Measurements from ENCODE around the gene SOX9. TPM values are rescaled to one million over a fixed set of nuclear protein-coding genes. Genes with fewer than 3 reads are reported as not detected.
A peak's percentile ranks its signal among the peaks of the same experiment; 100 is the strongest.

Gene SOX9
- total RNA-seq, 3 donors from 2014 or later = 17.2 to 46.0 (median 39.8) TPM

DNA sequence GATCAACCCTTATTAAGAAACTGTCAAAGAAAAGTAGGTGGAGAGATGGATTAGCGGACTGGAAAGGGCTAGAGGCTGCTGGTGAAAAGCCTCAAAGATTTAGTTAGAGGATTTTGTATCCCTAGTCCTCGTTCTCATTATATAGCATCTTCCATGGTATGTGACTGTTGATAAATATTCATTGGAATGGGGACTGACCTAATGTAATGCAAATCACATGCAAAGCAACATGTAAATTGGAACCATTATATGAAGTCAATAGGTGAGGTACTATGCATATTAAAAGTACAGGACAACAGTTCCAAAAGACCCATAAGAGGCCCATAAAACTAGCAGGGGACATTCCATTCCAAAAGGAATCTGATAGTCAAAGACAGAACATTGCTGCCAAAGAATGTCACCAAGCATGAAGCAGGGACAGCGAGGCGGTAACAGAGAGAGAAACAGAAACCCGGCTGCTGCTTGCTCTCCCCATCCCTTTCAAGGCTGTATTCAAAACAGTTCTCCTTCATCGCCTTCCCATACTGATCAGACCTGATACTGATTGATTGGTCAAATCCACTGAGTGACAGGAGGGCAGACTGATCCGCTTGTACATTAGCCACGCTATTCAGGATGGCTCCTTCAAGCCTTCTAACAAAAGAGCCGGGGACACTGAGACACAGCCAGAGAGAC lies 44.5 kb downstream of the SOX9 start:
- intact Hi-C loops (cut with DNase I, micrococcal nuclease) = no loop called here
- no peak for DNase-seq
- Histone ChIP-seq H3K36me3 (ENCODE audit: low read depth) (no peaks in the 10 kb centered on the region), H3K9me3 (no peaks in the 10 kb centered on the region), H3K4me3 (no peak overlapping the region), H3K4me1 (ENCODE audit: low read depth) (no peaks in the 10 kb centered on the region)
- no peak for ATAC-seq
- TF ChIP-seq, protein P1, sequence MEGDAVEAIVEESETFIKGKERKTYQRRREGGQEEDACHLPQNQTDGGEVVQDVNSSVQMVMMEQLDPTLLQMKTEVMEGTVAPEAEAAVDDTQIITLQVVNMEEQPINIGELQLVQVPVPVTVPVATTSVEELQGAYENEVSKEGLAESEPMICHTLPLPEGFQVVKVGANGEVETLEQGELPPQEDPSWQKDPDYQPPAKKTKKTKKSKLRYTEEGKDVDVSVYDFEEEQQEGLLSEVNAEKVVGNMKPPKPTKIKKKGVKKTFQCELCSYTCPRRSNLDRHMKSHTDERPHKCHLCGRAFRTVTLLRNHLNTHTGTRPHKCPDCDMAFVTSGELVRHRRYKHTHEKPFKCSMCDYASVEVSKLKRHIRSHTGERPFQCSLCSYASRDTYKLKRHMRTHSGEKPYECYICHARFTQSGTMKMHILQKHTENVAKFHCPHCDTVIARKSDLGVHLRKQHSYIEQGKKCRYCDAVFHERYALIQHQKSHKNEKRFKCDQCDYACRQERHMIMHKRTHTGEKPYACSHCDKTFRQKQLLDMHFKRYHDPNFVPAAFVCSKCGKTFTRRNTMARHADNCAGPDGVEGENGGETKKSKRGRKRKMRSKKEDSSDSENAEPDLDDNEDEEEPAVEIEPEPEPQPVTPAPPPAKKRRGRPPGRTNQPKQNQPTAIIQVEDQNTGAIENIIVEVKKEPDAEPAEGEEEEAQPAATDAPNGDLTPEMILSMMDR (IDR thresholded peaks at IDR 0.05) = no peak

DNA sequence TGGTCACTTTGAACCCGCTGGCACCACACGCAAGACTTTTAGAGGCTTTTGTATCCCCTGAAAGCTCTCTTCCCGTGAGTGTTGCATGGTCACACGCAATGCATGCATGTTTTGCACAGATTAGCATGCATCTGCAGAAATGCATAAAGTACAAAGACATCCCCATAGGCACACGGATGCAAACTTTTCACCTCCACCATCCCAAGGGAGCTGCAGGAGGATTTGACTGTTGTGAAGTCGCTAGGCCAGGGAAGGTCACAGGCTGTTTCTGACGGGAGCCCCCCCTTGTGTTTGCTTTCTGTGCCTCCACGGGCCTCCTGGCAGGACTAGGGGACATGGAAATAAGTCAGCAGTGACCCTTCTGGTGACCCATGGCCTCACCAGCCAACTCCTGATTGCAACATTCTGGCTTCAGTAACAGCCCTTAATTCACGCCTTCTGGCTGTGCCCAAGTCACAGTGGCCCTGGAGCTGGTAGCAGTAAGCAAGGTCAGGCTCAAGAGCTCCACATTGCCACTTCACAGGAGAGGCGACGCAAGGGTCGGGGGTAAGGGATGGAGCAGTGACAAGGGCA lies 45.1 kb downstream of the SOX9 start:
- DNase-seq = no peak
- no peak overlapping the region for H3K4me3 ChIP-seq
- H3K4me1 ChIP-seq (ENCODE audit: low read depth) = no peaks in the 10 kb centered on the region
- no peaks in the 10 kb centered on the region for H3K36me3 ChIP-seq (ENCODE audit: low read depth)
- ATAC-seq = no peak
- TF ChIP-seq, protein P1 (IDR thresholded peaks at IDR 0.05) = no peak
- no peaks in the 10 kb centered on the region for H3K9me3 ChIP-seq
- intact Hi-C loops (cut with DNase I, micrococcal nuclease) = no loop called here

DNA sequence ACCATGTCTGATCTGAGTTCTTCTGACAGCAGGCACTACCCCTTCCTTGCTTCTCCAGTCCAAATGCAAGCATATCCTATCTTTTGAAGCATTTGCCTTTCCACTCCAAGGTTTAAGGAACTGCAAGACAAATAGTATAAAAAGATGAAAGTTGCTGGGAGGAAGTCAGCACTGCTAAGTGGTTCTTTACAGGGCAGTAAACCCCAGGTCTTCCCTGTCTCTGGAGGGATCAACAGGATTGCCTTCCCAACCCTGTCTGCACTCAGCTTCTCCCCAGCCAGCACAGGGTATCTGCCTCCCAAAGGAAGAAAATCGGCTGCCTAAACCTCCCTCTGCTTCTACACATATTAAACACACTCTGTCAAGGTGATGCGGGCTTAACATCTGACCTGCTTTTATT lies 46.8 kb downstream of the SOX9 start:
- Histone ChIP-seq H3K9me3 (no peaks in the 10 kb centered on the region), H3K4me1 (ENCODE audit: low read depth) (peaks cover 5% of the 10 kb centered on the region), H3K36me3 (ENCODE audit: low read depth) (no peaks in the 10 kb centered on the region), H3K4me3 (no peak overlapping the region)
- peak; percentile 51 for ATAC-seq
- intact Hi-C loops (cut with DNase I, micrococcal nuclease) = no loop called here
- no peak for DNase-seq
- TF ChIP-seq, protein P1 (IDR thresholded peaks at IDR 0.05) = no peak

DNA sequence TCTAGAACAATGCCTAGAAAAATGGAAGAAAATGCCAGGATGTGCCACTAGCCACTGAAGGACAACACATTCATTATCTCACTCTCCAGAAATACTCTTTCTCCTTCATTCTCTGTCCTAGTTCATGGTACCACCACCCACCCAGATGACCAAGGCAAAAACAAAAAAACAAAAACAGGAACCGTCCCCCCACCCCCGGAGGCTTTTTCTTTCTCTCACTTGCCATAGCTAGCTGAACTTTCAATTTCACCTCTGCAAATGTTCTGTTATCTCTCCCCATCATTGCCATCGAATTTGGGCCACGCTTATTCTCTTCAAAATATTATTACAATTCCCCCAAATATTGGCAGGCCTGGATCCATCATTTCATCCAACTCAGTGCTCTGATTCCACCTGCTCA lies 49.0 kb downstream of the SOX9 start:
- Histone ChIP-seq H3K9me3 (no peaks in the 10 kb centered on the region), H3K36me3 (ENCODE audit: low read depth) (no peaks in the 10 kb centered on the region), H3K4me1 (ENCODE audit: low read depth) (peaks cover 5% of the 10 kb centered on the region), H3K4me3 (no peak overlapping the region)
- intact Hi-C loops (cut with DNase I, micrococcal nuclease) = no loop called here
- no peak for ATAC-seq
- no peak for DNase-seq
- TF ChIP-seq, protein P1 (IDR thresholded peaks at IDR 0.05) = no peak

DNA sequence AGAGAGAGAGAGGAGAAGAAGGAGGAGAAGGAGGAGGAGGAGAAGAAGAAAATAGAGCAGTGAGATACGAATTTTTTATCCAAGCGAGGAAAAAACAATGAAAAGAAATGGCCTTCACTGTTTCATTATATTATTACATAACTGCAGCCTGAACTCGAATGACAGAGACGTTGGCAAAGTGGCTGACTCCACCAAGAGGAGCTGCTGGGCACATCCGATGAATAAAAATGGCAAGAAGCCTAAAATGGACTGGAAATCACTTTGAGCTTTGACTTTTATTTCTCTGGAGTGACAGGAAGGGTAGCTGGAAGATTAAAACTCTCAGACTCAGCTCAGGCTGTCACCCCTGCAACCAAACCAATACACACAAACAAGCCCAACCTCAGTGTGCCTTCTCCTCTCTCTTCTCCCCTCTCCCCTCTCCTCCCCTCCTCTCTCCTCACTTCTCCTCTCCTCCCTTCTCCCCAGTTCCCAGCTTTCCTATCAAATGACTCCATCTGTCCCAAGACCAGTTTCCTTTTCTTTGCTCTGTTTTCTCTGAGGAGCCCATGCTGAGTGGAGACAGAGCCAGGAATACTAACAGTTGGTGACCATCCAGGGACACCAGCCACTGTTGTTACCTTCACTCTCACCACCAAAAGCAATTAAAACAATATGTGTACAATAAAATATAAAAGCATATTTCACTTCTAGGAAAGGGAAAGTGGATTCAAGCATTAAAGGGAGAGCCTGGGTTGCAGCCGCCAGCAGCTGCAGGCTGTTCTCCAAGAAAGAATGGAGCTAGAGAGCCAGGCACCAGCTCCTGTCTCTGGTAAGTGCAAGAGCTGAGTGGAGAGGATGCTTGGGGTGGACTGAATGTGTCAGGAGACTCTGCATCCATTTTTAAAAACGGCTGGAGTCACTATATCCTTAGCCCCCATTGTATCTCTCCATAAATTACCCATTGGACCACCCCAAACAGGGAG lies 51.2 kb downstream of the SOX9 start:
- ATAC-seq = no peak
- H3K4me1 ChIP-seq (ENCODE audit: low read depth) = peaks cover 17% of the 10 kb centered on the region
- no peaks in the 10 kb centered on the region for H3K9me3 ChIP-seq
- no peaks in the 10 kb centered on the region for H3K36me3 ChIP-seq (ENCODE audit: low read depth)
- TF ChIP-seq, protein P1 (IDR thresholded peaks at IDR 0.05) = no peak
- H3K4me3 ChIP-seq = no peak overlapping the region
- DNase-seq = no peak
- intact Hi-C loops (cut with DNase I, micrococcal nuclease) = no loop called here
